Psoas muscle (tissue), 8 donors: ENCODE measurements around the gene NVL. TPM values are rescaled to one million over a fixed set of nuclear protein-coding genes. Genes with fewer than 3 reads are reported as not detected.

ENCODE experiments used
- ATAC-seq, 4 donors: fragments of 200-7000 bp; cut with Tn5 transposase; one replicate each; pipeline ENCODE4 v1.9.1; 2020; ENCODE audit warnings: moderate library complexity in 3 of 4, mild to moderate bottlenecking in 2 of 4
- DNase-seq, 2 donors: peaks; one replicate each; pipeline ENCODE4 v3.0.0-alpha.2; 2020
- H3K27ac ChIP-seq: fragments of 200-600 bp; one replicate; pipeline ENCODE4 v1.8.0; 2022
- H3K27me3 ChIP-seq, 3 donors: fragments of 200-600 bp in 1 of 3; one replicate each; pipeline versions ENCODE4 v1.6.1 to v1.8.0; 2013 to 2022; ENCODE audit warnings: low read length in 2 of 3, mild to moderate bottlenecking in 2 of 3, moderate library complexity in 1 of 3; ENCODE audit not compliant: insufficient read depth in 3 of 3
- H3K36me3 ChIP-seq, 2 donors: fragments of 200-600 bp in 1 of 2; one replicate each; pipeline versions ENCODE4 v1.6.1 to v1.8.0; 2013 to 2022; ENCODE audit warnings: low read depth in 1 of 2, mild to moderate bottlenecking in 1 of 2, moderate library complexity in 1 of 2; ENCODE audit not compliant: insufficient read depth in 1 of 2
- H3K4me1 ChIP-seq: fragments of 200-600 bp; one replicate; pipeline ENCODE4 v1.8.0; 2022
- H3K4me3 ChIP-seq: fragments of 200-600 bp; one replicate; pipeline ENCODE4 v1.8.0; 2022; ENCODE audit warnings: mild to moderate bottlenecking
- H3K9me3 ChIP-seq: fragments of 200-600 bp; one replicate; pipeline ENCODE4 v1.8.0; 2022
- CTCF ChIP-seq: fragments of 200-600 bp; IDR thresholded peaks from one replicate; pipeline ENCODE4 v1.8.0; 2022; ENCODE audit warnings: antibody characterized with exemption
- WGBS, 3 donors: extraction: QIAGEN DNeasy Blood & Tissue Kit; methylation state at CpG; one replicate each; pipeline versions ENCODE4 v1.1.6 to v1.1.7; 2013; 5-methylcytosine and 5-hydroxymethylcytosine counted together
- intact Hi-C, 2 donors: fragments of 100-400 bp; cut with DNase I; formaldehyde crosslinking; loops; one replicate each; pipeline versions ENCODE4 v1.11.0 to v1.14.2; 2022
- long read RNA-seq, 2 donors: library from polyadenylated mRNA; unstranded; transcript quantifications; one replicate each; pipeline ENCODE4 v2.0.0, GENCODE V29; 2021
- polyA plus RNA-seq, 3 donors: library from polyadenylated mRNA; stranded (reverse); fragments of 200-250 nt; gene quantifications; one replicate each; pipeline ENCODE4 v1.2.3, GENCODE V29; 2013
- total RNA-seq, 4 donors: library from RNA; stranded (reverse); fragmentation: NEBNext Ultra II Directional in 2 of 4; extraction: Animal tissue kit (Norgen Biotek cat#: 25700) in 2 of 4; gene quantifications; one replicate each; pipeline versions ENCODE4 v1.2.1 to v1.2.4, GENCODE V29; 2021 to 2023
- donor health status: healthy with polysubstance abuse.
- donor health status: DM: no; HTN: no; CAD: no; lungs with moderate emphysema.
- donor health status: Bipolar disorder and iron deficiency.
- donor health status: healthy.
- donor health status: DM: yes; HTN: yes; CAD: no.
- donor health status: DM: no; HTN: no; CAD: no.
- donor health status: DM: no; HTN: no; CAD: no.
- donor health status: DM: yes; HTN: yes; CAD: no.

Gene NVL
- total RNA-seq (10 to 100 TPM in 1 of 4 donors, 1 to 10 TPM in 3; 6.3 to 11.0 (median 8.1) TPM), polyA plus RNA-seq (1 to 10 TPM; 7.0 to 10.0 (median 8.2) TPM)
- long read RNA-seq, donor 1, partial matches to known transcripts: 1 of 4 reads
- long read RNA-seq, donor 1, other reads (novel, unspliced or antisense): 2 of 4 reads
- long read RNA-seq, donor 2, partial matches to known transcripts: 1 of 10 reads
- long read RNA-seq, donor 2, other reads (novel, unspliced or antisense): 8 of 10 reads

DNA sequence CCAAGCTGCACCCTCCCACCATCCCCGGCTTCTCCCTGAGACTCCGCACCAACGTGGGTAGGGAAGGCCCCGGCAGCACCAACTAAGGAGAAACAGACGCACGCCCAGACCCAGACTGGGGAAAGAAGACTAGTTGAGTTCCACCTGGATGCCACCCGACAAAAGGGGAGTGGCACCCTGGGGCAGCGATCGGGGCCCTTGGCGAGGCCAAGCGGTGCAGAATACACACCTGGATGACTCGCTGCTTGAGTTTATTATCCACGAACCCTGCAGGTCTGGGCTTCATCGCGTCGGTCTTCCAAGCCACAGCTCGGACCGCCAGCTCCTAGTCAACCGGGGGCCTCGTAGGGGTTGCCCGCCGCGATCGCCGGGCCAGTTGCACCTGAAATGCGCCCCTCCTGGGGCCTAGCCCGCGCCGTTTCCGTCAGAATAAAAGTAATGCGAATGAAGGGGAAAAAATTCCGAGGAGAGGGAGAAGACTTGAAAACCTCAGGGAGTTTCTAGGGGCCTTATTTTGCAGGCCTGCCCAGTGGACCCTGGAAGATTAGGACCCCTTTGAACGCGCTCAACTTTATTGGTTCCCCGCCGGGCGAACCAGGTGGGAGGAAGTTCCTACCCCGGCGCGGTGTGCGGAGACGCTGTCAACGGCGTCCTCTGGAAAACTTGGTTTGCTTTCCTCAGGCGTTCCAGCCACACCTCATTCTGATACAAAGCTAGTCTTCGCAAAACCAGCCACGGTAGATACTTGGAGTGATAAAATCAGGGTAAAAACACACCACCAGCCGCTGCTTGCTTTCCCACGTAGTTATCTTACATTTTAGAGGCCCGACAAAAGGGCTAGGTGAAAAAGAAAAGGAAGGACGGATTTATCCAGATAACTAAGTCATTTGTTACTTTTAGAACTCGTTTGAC lies at the start of gene NVL:
Gene NVL, minus strand, starts transcription at position 331 of the 912 bp plus-strand sequence. Its CDS starts 45 bp downstream, at position 286.
- H3K9me3 ChIP-seq: no peaks in the 10 kb centered on the region
- DNase-seq (peak; percentile 83 to 93), ATAC-seq (peak; percentile 96 to 98 (median 98))
- intact Hi-C loops: loop anchor here (1.0 to 5.0 kb wide), 2 partner anchors 47 to 213 kb away; no protein-coding TSS in a partner anchor
- peak within 1 kb of the TSS; percentile 94 for H3K27ac ChIP-seq
- no peaks in the 10 kb centered on the region for H3K27me3 ChIP-seq
- H3K4me3 ChIP-seq: peak within 1 kb of the TSS; percentile 76
- H3K36me3 ChIP-seq: peaks cover 0 to 20% of the 10 kb centered on the region in 2 donors
- WGBS, 3 donors: 0% methylated on average over 52 of the region's 52 CpGs
- no peak for TF ChIP-seq CTCF
- peaks cover 17% of the 10 kb centered on the region for H3K4me1 ChIP-seq

DNA sequence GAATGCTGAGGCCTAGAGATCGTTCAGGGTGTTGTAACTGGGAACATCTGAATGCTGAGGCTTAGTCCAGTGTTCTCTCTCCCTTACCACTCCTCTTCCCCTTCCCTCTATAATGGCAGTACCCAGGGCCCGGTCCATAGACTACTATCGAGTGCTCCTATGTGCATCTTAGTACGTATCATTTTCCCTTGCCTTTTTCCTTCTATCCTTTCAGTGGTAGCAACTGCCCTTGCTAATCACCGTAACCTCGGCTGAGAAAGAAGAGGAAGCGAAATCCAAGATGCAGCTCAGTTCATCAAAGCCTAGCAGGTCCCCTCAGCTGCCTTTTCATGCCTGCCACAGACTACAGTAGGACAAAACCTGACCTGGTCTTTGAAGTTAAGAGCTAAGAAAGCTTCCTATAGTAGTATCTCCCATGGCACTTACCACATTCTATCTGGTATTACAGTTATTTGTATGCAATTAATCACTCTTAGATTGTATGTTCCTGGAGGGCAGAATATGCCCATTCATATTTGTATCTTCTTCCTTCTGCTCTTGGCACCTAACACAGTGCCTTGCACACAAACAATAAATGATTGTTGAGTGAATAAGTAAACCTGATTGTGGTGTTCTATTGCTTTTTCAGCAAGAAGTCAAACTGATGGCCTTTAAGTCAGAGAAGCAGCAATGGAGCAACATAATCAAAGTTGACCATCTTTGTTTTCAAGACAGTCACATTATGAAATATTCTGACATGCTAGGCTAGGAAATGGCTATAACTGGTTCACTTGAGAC lies 49.1 kb upstream of the NVL start:
- Histone ChIP-seq H3K4me3 (no peak overlapping the region), H3K27me3 (no peaks in the 10 kb centered on the region), H3K9me3 (no peaks in the 10 kb centered on the region), H3K4me1 (peaks cover 29% of the 10 kb centered on the region), H3K36me3 (peaks cover 0 to 28% of the 10 kb centered on the region in 2 donors), H3K27ac (peak overlapping the region; percentile 38)
- no peak for TF ChIP-seq CTCF
- ATAC-seq (no peak), DNase-seq (no peak)
- WGBS, 3 donors: 78 to 93% (median 80%) methylated on average over 7 of the region's 7 CpGs
- intact Hi-C loops: no loop called here

DNA sequence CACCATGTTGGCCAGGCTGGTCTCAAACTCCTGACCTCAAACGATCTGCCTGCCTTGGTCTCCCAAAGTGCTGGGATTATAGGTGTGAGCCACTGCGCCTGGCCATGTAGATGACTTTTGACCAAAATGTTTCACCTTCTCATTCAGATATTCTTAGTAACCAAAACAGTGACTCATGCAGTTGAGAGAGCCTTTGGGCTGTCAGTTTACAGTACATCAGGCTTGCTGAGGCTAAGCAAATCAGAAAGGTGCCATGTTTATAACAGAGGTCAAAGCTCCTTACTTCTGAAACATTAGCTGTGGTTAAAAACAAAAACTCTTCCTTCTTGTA lies 47.7 kb upstream of the NVL start:
- TF ChIP-seq CTCF: no peak
- DNase-seq (no peak), ATAC-seq (peak; percentile 83 to 88 (median 86))
- intact Hi-C loops: loop anchor here in 1 of 2 donors (1.0 kb wide), 1 partner anchor 47 kb away; the partner anchor contains the start of gene NVL
- H3K4me1 ChIP-seq: peaks cover 29% of the 10 kb centered on the region
- H3K27ac ChIP-seq: peak overlapping the region; percentile 82
- no peaks in the 10 kb centered on the region for H3K27me3 ChIP-seq
- WGBS, 3 donors: 38 to 74% (median 39%) methylated on average over 2 of the region's 2 CpGs
- no peaks in the 10 kb centered on the region for H3K9me3 ChIP-seq
- no peak overlapping the region for H3K4me3 ChIP-seq
- H3K36me3 ChIP-seq: peaks cover 0 to 36% of the 10 kb centered on the region in 2 donors

DNA sequence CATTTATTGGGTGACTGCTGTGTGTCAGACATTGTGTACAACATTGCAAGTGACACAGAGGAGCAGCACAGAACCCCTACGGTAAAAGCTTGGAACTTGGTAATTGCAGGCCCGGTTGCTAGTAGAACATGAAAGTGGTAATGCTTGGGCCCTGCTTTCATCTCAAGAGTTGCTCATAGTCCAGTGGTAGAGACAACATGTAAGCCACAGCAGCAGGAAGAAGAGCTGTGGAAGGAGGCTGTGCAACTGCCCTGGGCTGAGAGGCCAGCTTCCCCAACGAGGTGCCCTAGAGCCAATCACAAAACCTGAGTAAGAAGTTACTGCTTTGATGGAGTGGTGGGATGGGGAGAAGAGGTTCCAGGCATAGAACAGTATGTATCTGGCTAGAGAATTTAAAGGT lies 45.1 kb upstream of the NVL start:
- Histone ChIP-seq H3K4me1 (peaks cover 29% of the 10 kb centered on the region), H3K27ac (peak overlapping the region; percentile 82), H3K36me3 (peaks cover 0 to 57% of the 10 kb centered on the region in 2 donors), H3K9me3 (no peaks in the 10 kb centered on the region), H3K4me3 (no peak overlapping the region), H3K27me3 (no peaks in the 10 kb centered on the region)
- DNase-seq (no peak), ATAC-seq (no peak)
- WGBS, 3 donors: 71 to 81% (median 74%) methylated on average over 3 of the region's 3 CpGs
- no peak for TF ChIP-seq CTCF
- intact Hi-C loops: no loop called here
